Stimulated activated CD8-positive, alpha-beta memory T cell treated with anti-CD3 and anti-CD28 coated beads, Interleukin-2, amount 100 ng/mL, for 1 hour (primary cell): Measurements from ENCODE around the gene MAP3K5.
"Not testable (repeated sequence)": the region's sequence is repeated elsewhere in the genome, so short reads cannot be mapped to it uniquely, and the experiment has no call there.

Experiments used
- DNase-seq, 2 donors: peaks; one replicate each; pipeline ENCODE4 v3.0.0-alpha.2; 2020; ENCODE audit warnings: low read depth in 2 of 2

MAP3K5 gene

DNA sequence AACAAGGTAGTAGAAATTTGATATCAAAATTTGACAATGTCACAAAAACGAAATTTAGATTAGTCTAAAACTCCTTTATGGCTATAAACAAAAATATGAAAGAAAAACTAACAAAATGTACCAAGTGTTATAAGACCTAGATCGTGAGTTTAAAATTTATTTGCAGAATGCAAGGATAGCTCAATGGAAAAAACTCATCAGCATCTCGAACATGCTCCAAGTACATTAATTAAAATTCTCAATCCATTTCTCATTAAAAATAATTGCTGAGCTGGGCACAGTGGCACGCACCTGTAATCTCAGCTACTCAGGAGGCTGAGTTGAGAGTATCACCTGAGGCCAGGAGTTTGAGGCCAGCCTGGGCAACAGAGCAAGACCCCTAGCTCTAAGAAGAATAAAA lies 70.8 kb downstream of the MAP3K5 start:
- no peak for DNase-seq

DNA sequence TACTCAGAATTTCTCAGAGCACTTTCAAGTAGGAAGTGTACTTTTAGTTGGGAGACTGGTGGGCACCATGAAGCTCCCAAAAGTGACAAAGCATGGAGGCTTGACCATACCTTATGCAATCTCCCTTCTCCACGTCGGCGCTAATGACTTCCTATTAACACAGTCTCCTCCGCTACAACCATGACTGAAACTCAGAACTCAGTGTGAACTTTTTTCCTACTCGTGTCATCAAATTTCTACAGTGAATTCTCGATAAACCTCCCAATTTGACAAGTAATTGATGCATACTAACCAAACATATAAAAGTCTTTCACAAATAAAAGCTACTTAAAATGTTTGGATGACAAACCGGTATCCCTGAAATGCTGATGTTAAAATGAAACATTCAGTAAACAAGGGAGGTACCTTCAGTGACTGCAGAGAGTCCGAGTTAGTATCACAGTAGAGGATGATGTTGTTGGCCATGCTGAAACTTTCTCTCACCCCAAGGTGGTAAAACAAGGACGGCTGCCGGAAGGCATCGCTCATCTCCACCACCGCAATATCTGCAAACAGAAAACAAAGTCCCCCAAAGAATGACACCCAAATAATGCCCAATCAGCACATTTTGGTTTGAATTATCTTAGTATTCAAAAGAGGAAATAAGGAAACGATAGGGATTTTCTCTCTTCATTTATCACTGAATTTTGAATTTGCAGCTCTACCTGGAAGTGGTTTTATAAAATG lies 72.1 kb downstream of the MAP3K5 start:
- no peak for DNase-seq

DNA sequence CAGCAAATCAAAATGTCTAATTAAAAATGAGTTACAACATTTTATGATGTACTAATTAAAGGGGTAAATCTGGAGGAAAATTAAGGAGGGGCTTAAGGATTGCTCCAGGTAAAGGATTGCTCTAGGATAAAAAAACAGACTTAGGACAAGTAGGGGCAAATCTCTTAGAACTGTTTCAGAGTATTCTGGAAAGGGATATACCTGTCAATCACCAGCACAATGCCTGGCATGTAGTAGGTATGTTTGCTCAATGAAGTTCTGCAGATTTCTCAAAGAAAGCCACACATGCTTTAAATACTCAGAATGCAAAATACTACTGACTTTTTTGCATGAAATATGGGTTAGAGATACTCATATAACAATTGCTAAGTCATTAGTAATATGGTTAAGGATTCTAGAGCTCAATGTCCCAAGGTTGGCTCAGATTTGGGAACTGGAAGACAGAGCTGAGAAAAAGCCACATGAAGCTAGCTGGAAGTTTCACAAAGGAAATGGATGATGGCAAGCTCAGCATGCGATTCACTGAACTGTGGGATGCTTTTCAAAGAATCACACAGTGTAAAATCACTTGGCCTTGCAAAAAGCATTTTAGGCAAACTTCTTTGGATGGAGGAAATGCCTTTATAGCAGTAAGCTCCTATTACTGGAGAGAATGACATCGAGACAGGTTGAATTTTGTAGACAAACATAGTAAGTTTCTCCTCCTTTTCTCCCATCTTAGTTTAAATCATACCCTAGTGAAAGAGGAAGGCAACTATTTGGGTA lies 72.8 kb downstream of the MAP3K5 start:
- no peak for DNase-seq

DNA sequence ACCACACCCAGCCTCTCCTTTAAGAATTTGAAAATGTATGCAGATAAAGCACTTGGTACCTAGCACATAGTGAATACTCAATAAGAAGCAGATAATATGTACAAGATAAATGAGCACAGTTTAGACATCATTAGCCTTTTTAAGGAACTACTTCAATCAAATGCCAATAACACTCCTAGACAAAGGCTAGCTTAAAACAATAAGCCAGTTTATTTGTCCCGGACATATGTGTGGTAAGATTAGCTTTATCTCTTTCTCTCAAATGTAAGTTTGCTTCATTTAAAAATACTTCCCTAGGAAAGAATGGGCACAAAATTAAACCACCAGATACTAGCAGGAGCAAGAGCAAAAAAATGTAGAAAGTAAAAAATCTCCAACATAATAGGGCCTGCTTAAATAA lies 73.8 kb downstream of the MAP3K5 start:
- DNase-seq = no peak

DNA sequence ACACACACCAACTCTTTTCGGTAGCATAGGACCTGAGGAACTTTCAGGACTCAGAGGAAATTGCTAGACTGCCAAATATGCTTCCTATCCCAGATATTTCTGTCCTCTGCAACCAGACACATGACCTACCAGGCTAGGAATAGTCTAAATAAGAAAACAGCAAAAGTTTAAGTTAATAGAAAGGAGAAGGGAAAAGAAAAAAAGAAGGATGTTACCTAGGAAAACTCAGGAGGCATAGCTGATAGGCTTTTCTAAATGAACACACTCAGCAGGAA lies 74.6 kb downstream of the MAP3K5 start:
- no peak for DNase-seq

DNA sequence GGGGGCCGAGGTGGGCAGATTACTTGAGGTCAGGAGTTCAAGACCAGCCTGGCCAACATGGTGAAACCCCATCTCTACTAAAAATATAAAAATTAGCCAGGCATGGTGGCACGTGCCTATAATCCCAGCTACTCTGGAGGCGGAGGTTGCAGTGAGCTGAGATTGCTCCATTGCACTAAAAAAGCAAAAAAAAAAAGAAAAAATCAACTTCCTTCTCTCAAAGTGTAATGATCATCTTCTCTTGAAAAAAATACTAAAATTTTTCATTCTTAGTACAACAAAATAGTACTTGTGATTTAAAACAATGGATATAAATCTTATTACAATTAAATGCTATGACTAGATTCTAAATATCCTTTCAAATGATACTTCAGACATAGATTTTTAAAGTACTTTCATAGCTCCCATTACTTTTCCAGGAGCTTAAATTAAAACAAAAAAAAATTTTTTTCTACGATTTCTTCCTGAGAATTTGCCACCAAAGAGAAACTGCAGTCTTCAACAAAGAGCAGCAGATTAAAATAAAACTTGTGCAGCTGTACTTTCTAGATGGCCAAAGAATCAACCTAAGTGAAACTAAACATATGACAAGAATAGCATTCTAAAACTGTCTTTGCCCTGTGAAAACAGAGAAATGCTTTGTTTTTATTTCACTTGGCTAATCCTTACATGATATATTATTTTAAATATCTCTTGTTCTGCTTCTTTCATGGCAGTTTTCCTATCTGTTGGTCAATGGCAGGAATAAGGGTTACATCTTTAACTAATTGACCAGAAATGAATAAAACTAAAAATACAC lies 75.2 kb downstream of the MAP3K5 start:
- no peak for DNase-seq

DNA sequence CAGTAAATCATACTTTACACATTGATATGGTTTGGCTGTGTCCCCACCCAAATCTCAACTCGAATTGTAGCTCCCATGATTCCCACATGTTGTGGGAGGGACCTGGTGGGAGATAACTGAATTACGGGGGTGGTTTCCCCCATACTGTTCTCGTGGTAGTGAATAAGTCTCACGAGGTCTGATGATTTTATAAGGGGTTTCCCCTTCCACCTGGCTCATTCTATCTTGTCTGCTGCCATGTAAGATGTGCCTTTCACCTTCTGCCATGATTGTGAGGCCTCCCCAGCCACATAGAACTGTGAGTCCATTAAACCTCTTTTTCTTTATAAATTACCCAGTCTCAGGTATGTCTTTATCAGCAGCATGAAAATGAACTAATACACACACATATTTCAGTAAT lies 79.6 kb downstream of the MAP3K5 start:
- DNase-seq = not testable (repeated sequence)

DNA sequence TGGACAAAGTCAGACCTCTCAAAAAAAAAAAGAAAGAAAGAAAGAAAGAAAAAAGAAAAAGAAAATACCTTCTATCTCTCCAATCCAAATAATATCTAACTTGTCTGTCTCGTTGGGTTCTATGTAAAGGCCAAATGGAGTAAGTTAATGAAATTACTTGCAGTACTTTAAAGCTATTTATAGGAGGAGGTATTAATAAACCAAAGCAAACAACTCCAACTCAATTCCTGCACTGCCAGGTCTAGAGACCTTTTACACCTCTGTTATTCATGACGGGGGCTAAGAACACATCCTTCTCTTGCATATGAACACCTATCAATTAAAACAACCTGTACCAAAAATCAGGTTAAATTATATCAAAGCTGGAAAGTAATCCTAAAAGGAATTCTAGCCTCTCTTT lies 80.6 kb downstream of the MAP3K5 start:
- no peak for DNase-seq

DNA sequence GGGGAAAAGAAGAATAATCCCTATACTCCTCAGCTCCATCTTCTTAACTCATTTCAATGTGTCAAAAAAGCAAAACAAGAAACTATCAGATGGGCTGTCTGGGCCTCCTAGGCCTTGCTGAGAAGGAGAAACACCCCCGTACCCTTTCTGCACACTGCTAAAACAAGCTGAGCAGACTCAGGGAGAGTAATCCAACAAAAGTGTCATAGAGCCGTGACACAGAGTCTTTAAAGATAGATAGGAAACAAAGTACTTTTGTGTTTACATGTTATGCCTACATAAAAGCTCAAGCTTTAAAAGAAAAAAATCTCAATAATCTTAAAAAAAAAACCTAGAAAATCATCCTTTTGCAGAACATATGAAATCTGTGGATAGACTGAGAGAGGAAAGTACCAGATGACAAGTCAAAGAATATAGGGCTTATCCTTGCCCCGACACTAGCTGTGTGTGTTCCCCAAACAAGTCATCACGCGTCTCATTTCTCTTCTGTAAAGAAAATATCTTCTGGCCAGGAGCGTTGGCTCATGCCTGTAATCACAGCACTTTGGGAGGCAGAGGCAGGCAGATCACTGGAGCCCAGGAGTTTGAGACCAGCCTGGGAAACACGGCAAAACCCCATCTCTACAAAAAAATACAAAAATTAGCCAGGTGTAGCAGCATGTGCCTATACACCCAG lies 81.3 kb downstream of the MAP3K5 start:
- DNase-seq = no peak

DNA sequence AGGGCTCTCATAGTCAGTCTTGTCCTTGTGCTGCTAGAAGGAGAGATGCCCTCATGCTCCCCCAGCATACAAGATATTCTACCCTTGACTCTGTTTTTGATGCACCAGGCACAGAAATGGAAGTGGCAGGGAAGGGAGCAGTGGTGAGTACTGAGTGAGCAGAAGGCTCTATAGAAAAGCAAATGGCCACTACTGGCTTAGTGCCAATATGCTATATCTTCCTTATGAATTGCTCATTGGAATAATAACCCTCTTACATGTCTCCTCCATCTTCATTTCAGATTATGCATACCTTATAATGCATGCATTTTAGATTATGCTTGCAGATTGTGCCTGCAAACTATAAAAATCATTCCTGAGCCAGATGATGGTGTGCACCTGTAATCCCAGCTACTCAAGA lies 82.8 kb downstream of the MAP3K5 start:
- DNase-seq = no peak

DNA sequence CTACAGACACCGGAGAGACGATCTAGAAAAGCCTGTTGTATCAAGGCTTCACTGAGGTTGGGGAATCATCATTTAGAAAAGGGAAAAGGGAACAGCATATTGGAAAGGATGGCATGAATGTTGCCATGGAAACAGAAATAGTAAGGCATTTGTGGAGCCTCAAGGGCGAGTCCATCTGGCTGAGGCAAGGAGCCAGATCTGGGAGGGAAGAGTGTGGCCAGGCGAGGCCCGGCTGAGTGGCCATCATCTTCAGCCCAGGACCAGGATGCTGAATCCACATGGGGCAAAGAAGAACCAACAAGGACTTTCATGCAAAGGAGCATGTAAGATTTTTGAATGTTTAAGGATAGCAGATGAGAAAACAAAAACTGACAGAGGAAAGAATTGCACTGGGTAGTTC lies 85.8 kb downstream of the MAP3K5 start:
- DNase-seq = no peak

DNA sequence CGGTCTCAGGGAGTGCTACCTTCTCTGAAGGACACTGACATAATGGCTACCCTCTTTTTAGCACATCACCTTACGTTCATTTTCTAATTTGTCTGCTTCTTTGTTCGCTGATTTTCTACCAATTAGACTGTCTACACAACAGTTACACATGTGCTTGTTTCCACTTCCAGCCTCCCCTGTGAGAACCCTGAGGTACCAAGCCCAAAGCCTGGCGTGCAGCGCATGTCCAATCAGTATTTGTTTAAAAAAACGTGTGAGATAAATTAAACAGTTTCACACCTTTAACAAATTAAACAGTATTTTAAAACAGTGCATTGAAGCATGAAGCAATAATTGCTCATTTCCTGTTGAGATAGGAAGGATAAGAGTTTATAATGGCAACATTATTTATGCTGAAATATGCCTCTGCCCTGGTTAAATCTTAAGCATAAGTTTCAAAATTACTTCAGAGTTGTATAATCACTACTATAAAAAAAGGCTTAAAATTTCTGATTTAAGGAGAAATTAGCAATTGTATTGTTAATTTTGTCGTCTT lies 88.9 kb downstream of the MAP3K5 start:
- no peak for DNase-seq

DNA sequence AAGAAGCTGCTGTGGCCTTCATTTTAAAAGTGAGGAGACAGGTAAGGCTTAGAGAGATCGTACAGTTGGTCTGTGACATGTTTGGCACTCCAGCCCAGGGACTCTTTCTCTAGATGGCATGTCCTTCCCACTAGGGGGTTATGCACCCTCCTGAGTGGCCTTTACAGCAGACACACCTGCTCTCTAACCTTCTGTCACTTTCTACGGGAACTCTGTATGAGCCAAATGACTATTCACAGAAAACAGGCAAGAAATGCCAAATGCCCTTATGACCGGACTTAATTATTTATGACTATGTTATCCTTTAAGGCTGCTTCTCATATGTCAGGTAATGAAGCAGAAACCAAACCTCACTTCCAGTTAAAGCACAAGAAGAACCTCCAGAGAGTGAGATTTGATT lies 91.2 kb downstream of the MAP3K5 start:
- DNase-seq = no peak

DNA sequence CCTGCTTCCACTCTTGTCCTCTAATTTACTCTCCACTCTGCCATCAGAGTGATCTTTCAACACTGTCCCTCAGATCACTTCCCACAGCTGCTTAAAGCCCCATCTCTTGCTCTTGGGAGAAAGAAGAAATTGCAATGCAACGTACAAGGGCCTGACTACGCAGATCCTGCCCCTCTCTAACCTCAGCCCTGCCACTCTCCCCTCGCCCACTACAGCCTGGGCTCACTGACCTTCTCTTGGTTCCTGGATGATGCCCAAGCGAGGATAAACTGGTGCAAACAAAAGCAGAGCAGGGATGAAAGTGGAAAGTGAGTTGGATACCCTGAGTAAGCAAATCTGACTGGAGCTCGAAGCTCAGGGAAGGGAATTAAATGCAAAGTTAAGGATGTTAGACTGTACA lies 92.9 kb downstream of the MAP3K5 start:
- DNase-seq = no peak

DNA sequence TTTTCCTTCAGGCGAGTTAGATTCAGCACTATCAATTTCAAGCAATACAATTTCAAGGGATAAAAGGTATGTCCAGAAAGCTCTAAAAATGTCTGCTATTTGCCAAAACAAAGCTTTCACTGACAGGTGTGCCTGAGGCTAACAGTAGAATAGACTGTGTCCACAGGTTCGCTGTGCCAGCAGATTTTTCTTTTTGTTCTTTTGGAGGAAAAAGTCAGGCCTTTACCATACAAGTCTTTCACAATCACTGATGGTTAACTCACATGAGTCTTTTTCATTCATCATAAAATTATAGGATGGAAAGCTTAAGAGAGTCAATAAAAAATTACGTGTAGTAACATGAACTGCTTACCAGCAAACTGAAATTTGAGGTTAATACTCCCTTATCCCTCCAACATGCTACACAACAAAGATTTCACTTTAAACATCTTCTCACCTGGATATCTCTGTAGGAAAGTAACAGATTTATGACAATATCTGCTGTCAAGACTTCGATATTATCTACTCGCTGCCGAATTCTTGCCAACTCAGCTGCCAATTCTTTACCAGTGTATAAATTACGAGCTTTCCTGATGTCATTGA lies 95.4 kb downstream of the MAP3K5 start:
- DNase-seq = no peak

DNA sequence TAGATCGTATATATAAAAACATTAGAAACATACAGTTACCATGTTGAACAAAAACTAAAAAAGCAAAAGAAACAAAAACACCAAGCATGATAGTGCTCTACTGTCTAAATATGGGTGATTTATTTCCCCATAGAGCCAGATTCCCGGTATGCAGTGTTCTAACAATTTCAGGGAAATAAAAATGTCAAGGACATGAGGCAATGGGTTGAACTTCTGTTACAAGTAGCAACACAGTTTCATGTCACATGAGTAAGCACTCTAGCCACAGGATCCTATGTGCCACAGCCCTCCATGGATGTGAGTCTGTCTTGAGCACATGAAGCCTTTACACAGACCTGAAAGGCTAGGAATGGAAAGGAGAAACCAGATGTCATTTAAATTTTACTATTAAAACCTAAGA lies 96.0 kb downstream of the MAP3K5 start:
- no peak for DNase-seq

DNA sequence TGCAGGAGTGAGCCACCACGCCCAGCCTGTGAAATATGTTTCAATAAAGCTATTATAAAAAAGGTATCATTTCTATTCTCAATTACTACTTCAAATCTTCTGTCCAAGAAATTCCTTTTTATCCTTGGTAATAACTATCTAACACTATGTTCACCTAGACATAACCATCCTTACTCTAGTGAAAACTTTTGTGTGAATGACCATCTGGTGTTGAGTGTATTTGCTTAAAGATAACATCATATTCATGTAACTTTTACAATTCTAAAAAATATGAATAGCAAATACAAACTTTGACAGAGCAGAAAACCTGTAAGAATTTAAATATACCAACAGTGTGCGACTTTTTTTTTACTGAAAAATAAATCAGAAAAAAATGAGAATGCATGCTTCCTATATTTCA lies 96.9 kb downstream of the MAP3K5 start:
- DNase-seq = no peak

DNA sequence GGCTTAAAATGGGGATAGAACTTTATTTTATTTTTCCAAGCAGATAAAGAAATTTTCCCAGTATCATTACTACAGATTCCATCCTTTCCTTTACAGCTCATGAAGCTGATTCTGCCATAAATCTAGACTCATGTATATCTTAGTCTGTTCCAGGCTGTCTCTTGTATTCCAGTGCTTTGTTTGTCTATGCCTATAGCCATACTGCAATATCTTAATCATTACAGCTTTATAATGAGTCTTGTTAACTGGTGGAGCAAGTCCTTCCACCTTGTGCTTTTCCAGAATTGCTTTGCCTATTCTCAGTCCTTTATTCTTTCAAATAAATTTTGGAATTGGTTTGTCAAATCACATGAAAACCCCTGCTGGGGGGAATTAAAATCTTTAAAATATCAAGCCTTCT lies 99.2 kb downstream of the MAP3K5 start:
- DNase-seq = no peak

DNA sequence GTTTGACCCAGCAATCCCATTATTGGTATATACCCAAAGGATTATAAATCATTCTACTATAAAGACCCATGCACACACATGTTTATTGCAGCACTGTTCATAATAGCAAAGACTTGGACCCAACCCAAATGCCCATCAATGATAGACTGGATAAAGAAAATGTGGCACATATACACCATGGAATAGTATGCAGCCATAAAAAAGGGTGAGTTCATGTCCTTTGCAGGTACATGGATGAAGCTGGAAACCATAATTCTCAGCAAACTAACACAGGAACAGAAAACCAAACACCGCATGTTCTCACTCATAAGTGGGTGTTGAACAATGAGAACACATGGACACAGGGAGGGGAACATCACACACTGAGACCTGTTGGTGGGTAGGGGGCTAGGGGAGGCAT lies 104.4 kb downstream of the MAP3K5 start:
- DNase-seq = not testable (repeated sequence)

DNA sequence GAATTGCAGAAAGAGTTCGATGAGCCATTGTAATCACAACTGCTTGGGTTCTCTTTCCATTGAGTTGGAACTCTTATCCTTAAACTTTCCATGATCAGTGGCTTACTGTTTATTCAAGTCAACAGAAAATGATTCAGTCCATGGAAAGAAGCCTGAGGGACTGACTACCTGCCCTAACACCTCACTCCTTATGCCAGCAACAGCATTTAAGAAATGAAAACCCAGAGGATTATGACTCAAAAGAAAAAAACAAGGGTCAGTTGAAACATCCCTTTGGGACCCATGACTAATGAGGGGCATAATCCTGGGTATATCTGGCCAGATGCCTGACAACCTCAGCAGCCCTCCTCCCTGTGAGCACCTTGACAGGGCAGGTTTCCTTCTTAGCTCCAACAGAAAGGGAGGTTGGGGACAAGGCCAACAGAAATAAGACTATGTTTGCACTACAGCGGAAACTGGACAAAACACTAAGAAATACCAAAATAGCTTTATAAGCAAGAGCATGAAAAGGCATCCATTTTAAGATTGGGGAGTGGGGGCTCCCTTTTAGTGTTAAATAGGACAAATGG lies 106.7 kb downstream of the MAP3K5 start:
- DNase-seq = no peak

DNA sequence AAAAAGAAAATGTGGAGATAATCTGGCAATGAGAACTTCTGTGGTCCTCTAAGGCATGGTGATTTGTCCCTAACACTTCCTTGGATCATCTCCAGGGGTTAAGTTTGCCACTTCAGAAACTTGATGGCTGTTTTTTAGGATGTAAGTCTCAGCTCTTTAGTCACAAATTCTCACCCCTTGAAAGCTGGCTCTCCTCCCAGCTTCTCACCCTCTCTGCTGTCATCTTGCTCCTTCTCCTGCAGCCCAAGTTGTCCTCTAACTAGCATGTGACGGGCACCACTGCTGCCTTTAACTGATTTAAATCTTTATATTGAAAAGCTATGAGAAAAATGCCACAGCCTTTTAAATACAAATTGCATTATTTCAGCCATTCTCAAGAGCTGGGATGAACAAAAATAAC lies 107.8 kb downstream of the MAP3K5 start:
- no peak for DNase-seq
